Measurements from ENCODE around the gene JMJD1C.
"Not testable (repeated sequence)": the region's sequence is repeated elsewhere in the genome, so short reads cannot be mapped to it uniquely, and the experiment has no call there.

The JMJD1C gene

GRCh38 chr10:63304146-63304545, 161.6 kb downstream of the JMJD1C start:
- DNase-seq (ENCODE audit: low spot score), result no peak
- Histone ChIP-seq H3K27ac (no peak overlapping the region), H3K4me3 (no peak overlapping the region)
- TF ChIP-seq, protein P1, sequence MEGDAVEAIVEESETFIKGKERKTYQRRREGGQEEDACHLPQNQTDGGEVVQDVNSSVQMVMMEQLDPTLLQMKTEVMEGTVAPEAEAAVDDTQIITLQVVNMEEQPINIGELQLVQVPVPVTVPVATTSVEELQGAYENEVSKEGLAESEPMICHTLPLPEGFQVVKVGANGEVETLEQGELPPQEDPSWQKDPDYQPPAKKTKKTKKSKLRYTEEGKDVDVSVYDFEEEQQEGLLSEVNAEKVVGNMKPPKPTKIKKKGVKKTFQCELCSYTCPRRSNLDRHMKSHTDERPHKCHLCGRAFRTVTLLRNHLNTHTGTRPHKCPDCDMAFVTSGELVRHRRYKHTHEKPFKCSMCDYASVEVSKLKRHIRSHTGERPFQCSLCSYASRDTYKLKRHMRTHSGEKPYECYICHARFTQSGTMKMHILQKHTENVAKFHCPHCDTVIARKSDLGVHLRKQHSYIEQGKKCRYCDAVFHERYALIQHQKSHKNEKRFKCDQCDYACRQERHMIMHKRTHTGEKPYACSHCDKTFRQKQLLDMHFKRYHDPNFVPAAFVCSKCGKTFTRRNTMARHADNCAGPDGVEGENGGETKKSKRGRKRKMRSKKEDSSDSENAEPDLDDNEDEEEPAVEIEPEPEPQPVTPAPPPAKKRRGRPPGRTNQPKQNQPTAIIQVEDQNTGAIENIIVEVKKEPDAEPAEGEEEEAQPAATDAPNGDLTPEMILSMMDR (IDR thresholded peaks at IDR 0.05), result no peak

DNA sequence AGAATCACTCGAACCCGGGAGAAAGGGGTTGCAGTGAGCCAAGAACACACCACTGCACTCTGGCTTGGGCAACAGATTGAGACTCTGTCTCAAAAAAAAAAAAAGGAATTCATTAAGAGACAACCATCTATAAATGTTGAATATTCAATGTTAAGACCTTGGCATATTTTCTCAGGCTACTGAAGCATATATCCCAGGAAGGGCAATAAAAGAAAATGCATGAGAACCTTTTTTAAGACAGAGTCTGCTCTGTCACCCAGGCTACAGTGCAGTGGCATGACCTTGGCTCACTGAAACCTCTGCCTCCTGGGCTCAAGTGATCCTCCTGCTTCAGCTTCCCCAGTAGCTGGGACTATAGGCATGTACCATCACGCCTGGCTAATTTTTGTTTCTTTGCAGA, 165.0 kb downstream of the JMJD1C start:
- TF ChIP-seq, protein P1 (IDR thresholded peaks at IDR 0.05), result no peak
- DNase-seq (ENCODE audit: low spot score), result no peak

DNA sequence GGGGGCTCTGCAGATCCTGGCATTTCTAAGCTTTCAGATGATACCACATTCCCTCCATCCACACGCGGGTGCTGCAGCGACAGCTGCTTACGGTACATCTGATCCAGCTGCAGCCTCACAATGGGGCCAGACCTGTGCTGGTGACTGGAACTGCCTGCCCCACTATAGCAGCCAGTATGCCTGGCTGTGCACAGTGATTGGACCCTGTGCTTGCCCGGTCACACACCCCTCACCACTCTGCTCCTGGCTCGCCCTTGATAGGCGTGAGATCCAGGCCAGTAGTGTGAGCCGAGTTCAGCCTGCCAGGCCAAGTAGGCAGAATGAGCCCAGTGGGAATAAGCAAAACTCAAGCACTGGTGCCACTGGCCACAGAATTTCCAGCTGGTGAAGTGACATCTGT, 167.8 kb downstream of the JMJD1C start:
- TF ChIP-seq, protein P1 (IDR thresholded peaks at IDR 0.05), result no peak
- no peak overlapping the region for H3K27ac ChIP-seq
- DNase-seq (ENCODE audit: low spot score), result no peak
- no peak overlapping the region for H3K4me3 ChIP-seq

More for the DNA sequence above, 165.0 kb downstream of the JMJD1C start:
- Histone ChIP-seq H3K27ac (no peak overlapping the region), H3K4me3 (no peak overlapping the region)

DNA sequence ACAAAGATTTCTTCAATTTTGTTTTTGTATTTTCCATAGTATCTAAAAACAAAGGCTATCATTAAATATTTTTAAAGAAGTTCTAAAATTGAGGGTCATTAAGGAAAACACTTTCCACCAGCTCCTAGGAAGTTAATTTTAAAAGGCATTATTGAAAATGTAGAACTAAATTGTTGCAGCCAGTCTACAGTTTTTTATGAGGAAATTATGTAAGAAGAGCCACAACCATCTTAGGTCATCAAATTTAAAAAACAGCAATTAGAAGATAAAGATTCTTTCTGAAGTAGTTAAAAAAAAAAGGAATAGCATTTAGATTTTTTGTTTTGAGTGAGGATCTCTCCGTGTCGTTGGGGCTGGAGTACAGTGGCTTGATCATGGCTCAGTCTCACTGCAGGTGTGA, 171.0 kb downstream of the JMJD1C start:
- DNase-seq (ENCODE audit: low spot score), result no peak
- H3K27ac ChIP-seq, result no peak overlapping the region
- H3K4me3 ChIP-seq, result no peak overlapping the region
- TF ChIP-seq, protein P1 (IDR thresholded peaks at IDR 0.05), result no peak

- not testable (repeated sequence) for H3K4me3 ChIP-seq; DNase-seq (ENCODE audit: low spot score); H3K27ac ChIP-seq
These were observed 172.9 kb downstream of the JMJD1C start for GRCh38 chr10:63292847-63293246.

DNA sequence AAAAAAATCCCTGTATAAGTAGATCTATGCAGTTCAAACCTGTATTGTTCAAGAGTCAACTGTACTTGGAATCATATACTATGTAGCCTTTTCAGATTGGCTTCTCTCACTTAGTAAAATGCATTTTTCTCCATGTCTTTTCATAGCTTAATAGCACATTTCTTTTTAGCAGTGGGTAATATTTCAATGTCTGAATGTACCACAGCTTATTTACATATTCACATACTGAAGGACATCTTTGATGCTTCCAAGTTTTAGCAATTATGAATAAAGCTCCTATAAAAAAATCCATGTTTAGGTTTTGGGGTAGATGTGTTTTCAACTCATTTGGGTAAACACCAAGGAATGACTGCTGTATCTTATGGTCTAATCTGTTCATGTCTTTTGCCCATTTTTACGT, 177.6 kb downstream of the JMJD1C start:
- H3K27ac ChIP-seq, result no peak overlapping the region
- no peak overlapping the region for H3K4me3 ChIP-seq
- no peak for DNase-seq (ENCODE audit: low spot score)
- TF ChIP-seq, protein P1 (IDR thresholded peaks at IDR 0.05), result no peak

- Histone ChIP-seq H3K27ac (no peak overlapping the region), H3K4me3 (no peak overlapping the region)
- DNase-seq (ENCODE audit: low spot score), result no peak
- TF ChIP-seq, protein P1 (IDR thresholded peaks at IDR 0.05), result no peak
These were observed 179.0 kb downstream of the JMJD1C start for GRCh38 chr10:63286754-63287264.

DNA sequence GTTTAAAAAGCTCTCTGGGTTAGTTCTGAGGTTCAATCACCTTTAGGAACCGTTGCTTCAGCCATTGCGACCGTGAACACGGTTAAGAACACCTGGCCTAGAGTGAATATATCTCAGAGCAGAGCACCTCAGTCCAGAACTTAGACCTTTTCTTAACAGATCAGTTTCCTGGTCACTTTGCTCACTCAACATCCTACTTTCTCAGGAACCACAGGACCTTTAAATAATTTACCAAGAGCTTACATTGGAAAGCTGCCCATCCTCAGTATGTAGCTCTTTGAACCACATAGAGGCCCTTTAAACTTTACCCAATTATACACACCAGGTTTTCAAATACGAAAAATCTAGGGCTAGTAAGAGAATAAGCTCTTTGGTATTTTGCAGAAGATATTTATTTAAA, 179.4 kb downstream of the JMJD1C start:
- TF ChIP-seq, protein P1 (IDR thresholded peaks at IDR 0.05), result no peak
- Histone ChIP-seq H3K4me3 (no peak overlapping the region), H3K27ac (no peak overlapping the region)
- no peak for DNase-seq (ENCODE audit: low spot score)

DNA sequence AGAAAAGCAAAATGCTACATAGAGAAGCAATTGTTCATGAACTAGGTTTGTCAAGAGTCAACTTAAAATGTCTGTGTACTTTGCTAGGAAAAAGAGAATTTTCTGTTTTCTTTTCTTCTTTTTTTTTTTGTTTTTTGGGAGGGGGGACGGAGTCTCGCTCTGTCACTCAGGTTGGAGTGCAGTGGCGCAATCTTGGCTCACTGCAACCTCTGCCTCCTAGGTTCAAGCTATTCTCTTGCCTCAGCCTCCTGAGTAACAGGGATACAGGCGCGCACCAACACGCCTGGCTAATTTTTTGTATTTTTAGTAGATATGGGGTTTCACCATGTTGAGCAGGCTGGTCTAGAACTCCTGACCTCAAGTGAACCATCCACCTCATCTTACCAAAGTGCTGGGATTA, 181.9 kb downstream of the JMJD1C start:
- not testable (repeated sequence) for DNase-seq (ENCODE audit: low spot score); H3K4me3 ChIP-seq; H3K27ac ChIP-seq

Measured in coronary artery (tissue), 2 donors.